OCI-LY1 (cell line): Measurements from ENCODE around the gene CADM1.
A peak's percentile ranks its signal among the peaks of the same experiment; 100 is the strongest.

Source experiments
- H2AFZ ChIP-seq: fragments of 200-600 bp; sonication (generic), shearing (Covaris generic); 2 replicates; pipeline ENCODE4 v1.6.0; 2014; ENCODE audit warnings: antibody characterized with exemption, mild to moderate bottlenecking, low read length
- H3F3A ChIP-seq: fragments of 200-600 bp; sonication (generic), shearing (Covaris generic); 2 replicates; pipeline ENCODE4 v1.6.0; 2014; ENCODE audit warnings: mild to moderate bottlenecking, antibody characterized with exemption, low read length, moderate library complexity; ENCODE audit not compliant: insufficient read depth
- H3K27ac ChIP-seq: fragments of 200-600 bp; sonication (generic); 2 replicates; pipeline ENCODE4 v1.5.1; 2014; ENCODE audit warnings: low read length, mixed run types, mild to moderate bottlenecking, low read depth; ENCODE audit not compliant: poor library complexity, severe bottlenecking
- H3K27me3 ChIP-seq: fragments of 200-600 bp; sonication (generic); 2 replicates; pipeline ENCODE4 v1.6.0; 2014; ENCODE audit warnings: antibody characterized with exemption, mild to moderate bottlenecking, low read length, moderate library complexity; ENCODE audit not compliant: insufficient read depth
- H3K36me3 ChIP-seq: fragments of 200-600 bp; sonication (generic); 2 replicates; pipeline ENCODE4 v1.6.1; 2014; ENCODE audit warnings: mild to moderate bottlenecking, antibody characterized with exemption, low read length, moderate library complexity, mixed read lengths; ENCODE audit not compliant: insufficient read depth
- H3K4me1 ChIP-seq: fragments of 200-600 bp; sonication (generic); 2 replicates; pipeline ENCODE4 v1.5.1; 2014; ENCODE audit warnings: mild to moderate bottlenecking, low read length, moderate library complexity; ENCODE audit not compliant: insufficient read depth, severe bottlenecking
- H3K4me2 ChIP-seq: fragments of 200-600 bp; sonication (generic), shearing (Covaris generic); 2 replicates; pipeline ENCODE4 v1.6.1; 2014; ENCODE audit warnings: low read length
- H3K4me3 ChIP-seq: fragments of 200-600 bp; sonication (generic); 2 replicates; pipeline ENCODE4 v1.5.1; 2014; ENCODE audit warnings: low read length, low read depth, mild to moderate bottlenecking, mixed read lengths; ENCODE audit not compliant: poor library complexity, severe bottlenecking
- H3K79me2 ChIP-seq: fragments of 200-600 bp; shearing (Covaris generic); 2 replicates; pipeline ENCODE4 v1.6.1; 2016; ENCODE audit warnings: mixed run types, low read length, mixed read lengths; ENCODE audit not compliant: insufficient read depth
- H3K9ac ChIP-seq: fragments of 200-600 bp; sonication (generic), shearing (Covaris generic); 2 replicates; pipeline ENCODE4 v1.6.1; 2014; ENCODE audit warnings: mild to moderate bottlenecking, low read length, mixed read lengths
- H3K9me2 ChIP-seq: fragments of 200-600 bp; sonication (generic), shearing (Covaris generic); 2 replicates; pipeline ENCODE4 v1.6.1; 2014; ENCODE audit warnings: low read depth, mild to moderate bottlenecking, low read length, mixed read lengths
- H3K9me3 ChIP-seq: fragments of 200-600 bp; shearing (Covaris generic); 2 replicates; pipeline ENCODE4 v1.6.1; 2014; ENCODE audit warnings: low read length, mixed read lengths
- H4K20me1 ChIP-seq: fragments of 200-600 bp; sonication (generic), shearing (Covaris generic); 2 replicates; pipeline ENCODE4 v1.6.0; 2016; ENCODE audit warnings: mild to moderate bottlenecking, low read length; ENCODE audit not compliant: insufficient read depth
- EZH2 ChIP-seq: fragments of 200-600 bp; sonication (generic), shearing (Covaris generic); IDR thresholded peaks from 2 replicates; pipeline ENCODE4 v1.8.0; 2017; ENCODE audit warnings: borderline replicate concordance, mixed run types, mild to moderate bottlenecking, antibody characterized with exemption, low read length, moderate library complexity, mixed read lengths
- TF ChIP-seq, protein P1 (sequence below): fragments of 200-600 bp; sonication (generic), shearing (Covaris generic); IDR thresholded peaks from 2 replicates; pipeline ENCODE4 v1.5.1; 2017; ENCODE audit warnings: mild to moderate bottlenecking, antibody characterized with exemption, low read length, moderate library complexity, mixed read lengths

CADM1 gene

DNA sequence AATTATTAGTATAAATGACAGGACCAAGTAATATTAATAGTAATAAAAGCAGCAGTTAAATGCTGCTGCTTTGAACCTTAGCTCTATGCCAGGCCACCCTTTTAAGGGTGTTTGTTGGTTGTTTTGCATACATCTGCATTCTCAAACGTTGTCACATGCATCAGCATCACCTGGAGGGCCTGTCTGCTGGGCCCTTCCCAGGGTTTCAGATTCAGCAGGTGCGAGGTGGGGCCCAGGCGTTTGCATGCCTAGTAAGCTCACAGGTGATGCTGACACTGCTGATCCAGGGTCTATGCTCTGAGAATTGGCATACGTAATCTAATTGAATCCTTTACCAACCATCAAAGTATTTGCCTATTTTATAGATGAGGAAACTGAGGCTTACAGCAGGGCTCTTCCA lies 246.5 kb downstream of the CADM1 start:
- Histone ChIP-seq H3K9me3 (no peaks in the 10 kb centered on the region), H3K27ac (peak overlapping the region; percentile 93), H3K9ac (peak overlapping the region; percentile 50), H3K4me1 (peaks cover 51% of the 10 kb centered on the region), H3K27me3 (no peaks in the 10 kb centered on the region), H3K4me2 (peak overlapping the region; percentile 64; the same call in 1 of the 2 replicates), H3K4me3 (no peak overlapping the region), H3K79me2 (no peaks in the 10 kb centered on the region), H3K9me2 (no peaks in the 10 kb centered on the region), H3K36me3 (no peaks in the 10 kb centered on the region), H4K20me1 (no peaks in the 10 kb centered on the region), H2AFZ (no peak overlapping the region), H3F3A (no peaks in the 10 kb centered on the region)
- no peak for TF ChIP-seq EZH2
- TF ChIP-seq, protein P1, sequence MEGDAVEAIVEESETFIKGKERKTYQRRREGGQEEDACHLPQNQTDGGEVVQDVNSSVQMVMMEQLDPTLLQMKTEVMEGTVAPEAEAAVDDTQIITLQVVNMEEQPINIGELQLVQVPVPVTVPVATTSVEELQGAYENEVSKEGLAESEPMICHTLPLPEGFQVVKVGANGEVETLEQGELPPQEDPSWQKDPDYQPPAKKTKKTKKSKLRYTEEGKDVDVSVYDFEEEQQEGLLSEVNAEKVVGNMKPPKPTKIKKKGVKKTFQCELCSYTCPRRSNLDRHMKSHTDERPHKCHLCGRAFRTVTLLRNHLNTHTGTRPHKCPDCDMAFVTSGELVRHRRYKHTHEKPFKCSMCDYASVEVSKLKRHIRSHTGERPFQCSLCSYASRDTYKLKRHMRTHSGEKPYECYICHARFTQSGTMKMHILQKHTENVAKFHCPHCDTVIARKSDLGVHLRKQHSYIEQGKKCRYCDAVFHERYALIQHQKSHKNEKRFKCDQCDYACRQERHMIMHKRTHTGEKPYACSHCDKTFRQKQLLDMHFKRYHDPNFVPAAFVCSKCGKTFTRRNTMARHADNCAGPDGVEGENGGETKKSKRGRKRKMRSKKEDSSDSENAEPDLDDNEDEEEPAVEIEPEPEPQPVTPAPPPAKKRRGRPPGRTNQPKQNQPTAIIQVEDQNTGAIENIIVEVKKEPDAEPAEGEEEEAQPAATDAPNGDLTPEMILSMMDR: no peak

DNA sequence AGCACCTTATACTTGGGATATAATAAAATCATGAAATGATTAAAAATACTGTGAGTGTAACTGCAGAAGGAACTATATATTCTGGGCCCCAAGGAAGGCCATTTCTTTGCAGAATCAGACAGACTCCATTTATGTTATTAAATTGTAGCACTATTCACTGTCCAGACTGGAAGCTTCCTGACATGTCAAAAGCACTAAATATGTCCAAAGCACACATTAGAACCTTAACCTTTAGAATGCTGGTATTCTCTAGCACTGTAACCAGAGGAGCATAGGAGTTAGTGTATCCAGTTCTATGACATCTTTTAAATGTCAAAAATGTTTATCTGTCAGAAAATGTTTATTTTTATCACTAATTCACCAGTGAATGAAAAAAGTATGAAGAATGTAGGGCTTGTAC lies 246.9 kb downstream of the CADM1 start:
- no peak for TF ChIP-seq EZH2
- TF ChIP-seq, protein P1: no peak
- no peaks in the 10 kb centered on the region for H3K79me2 ChIP-seq
- H3K27ac ChIP-seq: peak overlapping the region; percentile 93
- H3K36me3 ChIP-seq: no peaks in the 10 kb centered on the region
- H2AFZ ChIP-seq: no peak overlapping the region
- H3F3A ChIP-seq: no peaks in the 10 kb centered on the region
- H3K9ac ChIP-seq: peak overlapping the region; percentile 50
- no peak overlapping the region for H3K4me3 ChIP-seq
- peak overlapping the region; percentile 64; the same call in 1 of the 2 replicates for H3K4me2 ChIP-seq
- no peaks in the 10 kb centered on the region for H3K27me3 ChIP-seq
- H3K4me1 ChIP-seq: peaks cover 47% of the 10 kb centered on the region
- no peaks in the 10 kb centered on the region for H3K9me2 ChIP-seq
- H3K9me3 ChIP-seq: no peaks in the 10 kb centered on the region
- H4K20me1 ChIP-seq: no peaks in the 10 kb centered on the region

DNA sequence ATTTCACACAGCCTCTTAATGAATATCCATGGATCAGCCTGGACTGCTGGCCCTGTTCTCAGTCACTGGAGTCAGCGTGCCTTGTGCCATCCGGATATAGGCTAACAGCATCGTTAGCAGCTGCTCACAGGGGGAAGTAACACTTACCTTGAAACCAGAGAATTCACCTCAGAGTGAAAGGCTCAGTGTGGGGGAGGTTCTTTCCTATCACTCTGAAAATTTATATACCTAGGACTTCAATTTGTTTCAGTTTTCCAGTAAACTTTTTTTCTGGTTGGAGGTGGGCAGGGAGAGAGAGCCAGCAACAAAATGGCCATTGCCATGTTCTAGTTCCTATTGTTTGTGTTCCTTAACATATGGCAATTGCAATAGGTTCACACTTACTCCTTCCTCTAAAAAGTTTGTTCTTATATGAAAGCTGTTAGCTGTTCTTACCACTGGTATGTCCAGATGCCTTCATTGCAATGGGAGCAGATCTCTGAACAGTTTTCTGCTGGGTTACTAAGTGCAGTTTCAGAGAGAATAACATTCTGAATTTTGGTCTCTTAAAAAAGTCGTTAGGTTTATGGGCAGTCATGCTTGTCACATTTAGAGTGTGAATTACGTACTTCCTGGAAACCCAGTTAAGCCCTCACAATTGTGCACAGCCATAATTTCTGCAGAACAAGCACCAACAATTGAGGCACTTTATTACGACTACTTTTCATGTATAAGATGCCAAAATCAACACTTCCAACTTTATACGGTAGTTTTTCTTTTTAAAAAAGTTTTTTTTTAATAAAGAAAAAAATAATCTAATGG lies 247.6 kb downstream of the CADM1 start:
- no peak overlapping the region for H2AFZ ChIP-seq
- no peaks in the 10 kb centered on the region for H3K36me3 ChIP-seq
- no peaks in the 10 kb centered on the region for H3K9me3 ChIP-seq
- no peaks in the 10 kb centered on the region for H4K20me1 ChIP-seq
- H3K9me2 ChIP-seq: no peaks in the 10 kb centered on the region
- H3K79me2 ChIP-seq: no peaks in the 10 kb centered on the region
- H3K27ac ChIP-seq: peak overlapping the region; percentile 93
- H3K4me2 ChIP-seq: peak overlapping the region; percentile 64
- TF ChIP-seq EZH2: no peak
- TF ChIP-seq, protein P1: no peak
- no peaks in the 10 kb centered on the region for H3F3A ChIP-seq
- peak overlapping the region; percentile 45 for H3K9ac ChIP-seq
- peaks cover 45% of the 10 kb centered on the region for H3K4me1 ChIP-seq
- H3K4me3 ChIP-seq: peak overlapping the region; percentile 18
- H3K27me3 ChIP-seq: no peaks in the 10 kb centered on the region
